PC-3 (cell line): ENCODE results near the gene FGF1.

Experiments used
- EZH2 ChIP-seq: fragments of 300-600 bp; sonication (generic); IDR thresholded peaks from one replicate; pipeline ENCODE4 v1.6.1; 2017; ENCODE audit warnings: antibody characterized with exemption, mild to moderate bottlenecking, low read length; ENCODE audit not compliant: unreplicated experiment
- TF ChIP-seq, protein P1 (sequence below): fragments of 300-600 bp; sonication (generic); conservative IDR thresholded peaks from 2 replicates; pipeline ENCODE4 v1.5.1; 2017; ENCODE audit warnings: antibody characterized with exemption, low read depth, mild to moderate bottlenecking, low read length

DNA sequence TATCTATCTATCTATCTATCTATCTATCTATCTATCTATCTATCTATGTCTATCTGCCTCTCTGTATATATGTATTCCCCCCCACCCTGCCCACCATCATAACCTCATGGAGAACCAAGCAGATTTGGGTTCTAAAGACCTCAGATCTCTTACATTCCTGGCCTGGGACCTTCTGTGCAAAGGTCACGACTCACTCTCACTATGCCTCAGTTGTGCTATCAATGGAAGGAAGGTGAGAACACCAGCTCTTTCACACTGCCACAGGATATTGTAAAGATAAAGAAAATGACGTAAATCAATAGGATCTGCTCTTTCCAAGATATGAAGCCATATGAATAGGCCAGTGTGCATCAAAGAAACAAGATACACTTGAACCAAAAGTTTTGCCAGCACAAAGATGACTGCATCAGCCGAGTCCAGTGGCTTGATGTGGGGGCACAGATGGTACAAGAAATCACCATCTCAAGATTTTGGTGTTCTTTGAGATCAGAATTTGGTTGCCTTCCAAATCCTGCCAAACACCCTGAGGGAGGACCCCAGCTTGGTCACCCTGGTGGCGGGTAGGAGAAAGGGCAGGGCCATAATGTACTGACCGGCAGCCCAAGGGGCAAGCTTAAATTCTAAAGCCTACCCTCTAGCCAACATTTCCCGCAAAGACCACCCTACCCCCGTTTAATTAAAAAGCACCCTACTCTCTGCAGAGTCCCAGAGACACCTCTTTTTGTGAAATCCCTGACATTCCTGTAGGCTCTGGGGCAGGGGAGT, 8.4 kb upstream of the FGF1 start:
- TF ChIP-seq, protein P1, sequence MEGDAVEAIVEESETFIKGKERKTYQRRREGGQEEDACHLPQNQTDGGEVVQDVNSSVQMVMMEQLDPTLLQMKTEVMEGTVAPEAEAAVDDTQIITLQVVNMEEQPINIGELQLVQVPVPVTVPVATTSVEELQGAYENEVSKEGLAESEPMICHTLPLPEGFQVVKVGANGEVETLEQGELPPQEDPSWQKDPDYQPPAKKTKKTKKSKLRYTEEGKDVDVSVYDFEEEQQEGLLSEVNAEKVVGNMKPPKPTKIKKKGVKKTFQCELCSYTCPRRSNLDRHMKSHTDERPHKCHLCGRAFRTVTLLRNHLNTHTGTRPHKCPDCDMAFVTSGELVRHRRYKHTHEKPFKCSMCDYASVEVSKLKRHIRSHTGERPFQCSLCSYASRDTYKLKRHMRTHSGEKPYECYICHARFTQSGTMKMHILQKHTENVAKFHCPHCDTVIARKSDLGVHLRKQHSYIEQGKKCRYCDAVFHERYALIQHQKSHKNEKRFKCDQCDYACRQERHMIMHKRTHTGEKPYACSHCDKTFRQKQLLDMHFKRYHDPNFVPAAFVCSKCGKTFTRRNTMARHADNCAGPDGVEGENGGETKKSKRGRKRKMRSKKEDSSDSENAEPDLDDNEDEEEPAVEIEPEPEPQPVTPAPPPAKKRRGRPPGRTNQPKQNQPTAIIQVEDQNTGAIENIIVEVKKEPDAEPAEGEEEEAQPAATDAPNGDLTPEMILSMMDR: no peak
- TF ChIP-seq EZH2: no peak
